ENCODE results near the gene FKBP1A.

The FKBP1A gene

DNA sequence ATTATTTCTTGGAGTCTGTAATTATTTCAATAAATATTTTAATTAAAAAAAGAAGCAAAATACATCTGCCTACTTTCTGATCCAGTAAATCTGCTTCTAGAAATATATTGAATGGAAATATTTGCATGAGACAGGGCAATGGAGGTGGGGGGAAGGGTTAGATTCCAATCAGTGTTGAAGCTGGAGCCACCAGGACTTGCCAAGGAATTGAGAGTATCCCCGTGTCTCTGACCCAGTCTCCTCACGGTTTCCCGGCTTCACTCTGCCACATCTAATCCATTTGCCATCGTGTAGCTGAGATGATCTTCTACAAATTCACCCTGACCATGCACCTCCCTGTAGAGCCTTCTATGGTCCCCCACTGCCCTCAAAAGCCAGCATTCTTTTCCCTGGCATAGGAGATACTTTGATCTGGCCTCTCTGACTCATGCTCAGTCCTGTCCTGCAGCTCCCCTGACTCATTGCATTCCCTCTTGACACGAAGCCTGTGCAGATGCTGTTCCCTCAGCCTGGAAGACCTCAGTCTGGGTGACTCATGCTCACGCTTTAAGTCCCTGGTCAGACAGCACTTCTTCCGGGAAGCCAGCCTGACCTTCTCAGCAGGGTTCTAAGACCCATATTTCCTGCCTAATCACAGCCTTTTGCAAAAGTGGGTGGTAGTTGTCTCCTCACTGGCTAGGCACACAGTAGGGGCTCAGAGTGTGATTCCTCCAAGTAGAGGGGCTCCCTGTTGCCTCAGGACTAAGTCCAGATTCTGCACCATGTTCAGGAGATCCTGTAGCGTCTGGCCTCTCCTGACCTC lies 23.0 kb upstream of the FKBP1A start:
- DNase-seq (no peak), ATAC-seq (ENCODE audit: insufficient read depth, low read depth) (peak; percentile 35; the same call in 1 of the 3 replicates)
- Histone ChIP-seq H3K27ac (ENCODE audit: low read length) (no peak overlapping the region), H3K9me3 (ENCODE audit: insufficient read depth, low read length, severe bottlenecking) (peaks cover 27% of the 10 kb centered on the region), H3K36me3 (ENCODE audit: insufficient read depth, low read length) (no peaks in the 10 kb centered on the region), H3K4me1 (ENCODE audit: insufficient read depth, low read length) (no peaks in the 10 kb centered on the region), H3K9ac (ENCODE audit: low read depth, low read length) (no peak overlapping the region), H4K20me1 (ENCODE audit: insufficient read depth, low read length) (no peaks in the 10 kb centered on the region), H3K27me3 (ENCODE audit: insufficient read depth, low read length, poor library complexity) (peaks cover 4% of the 10 kb centered on the region), H3K79me2 (ENCODE audit: insufficient read depth, low read length) (no peaks in the 10 kb centered on the region), H3K4me3 (ENCODE audit: low read depth in 1 of 2, low read length in 2 of 2) (no peak overlapping the region), H2AFZ (ENCODE audit: low read depth, low read length) (no peak overlapping the region), H3K4me2 (ENCODE audit: insufficient read depth, low read length) (no peak overlapping the region)
- TF ChIP-seq EZH2 (IDR thresholded peaks at IDR 0.05; ENCODE audit: borderline replicate concordance, low read depth, low read length, severe bottlenecking): no peak
- TF ChIP-seq, protein P1, sequence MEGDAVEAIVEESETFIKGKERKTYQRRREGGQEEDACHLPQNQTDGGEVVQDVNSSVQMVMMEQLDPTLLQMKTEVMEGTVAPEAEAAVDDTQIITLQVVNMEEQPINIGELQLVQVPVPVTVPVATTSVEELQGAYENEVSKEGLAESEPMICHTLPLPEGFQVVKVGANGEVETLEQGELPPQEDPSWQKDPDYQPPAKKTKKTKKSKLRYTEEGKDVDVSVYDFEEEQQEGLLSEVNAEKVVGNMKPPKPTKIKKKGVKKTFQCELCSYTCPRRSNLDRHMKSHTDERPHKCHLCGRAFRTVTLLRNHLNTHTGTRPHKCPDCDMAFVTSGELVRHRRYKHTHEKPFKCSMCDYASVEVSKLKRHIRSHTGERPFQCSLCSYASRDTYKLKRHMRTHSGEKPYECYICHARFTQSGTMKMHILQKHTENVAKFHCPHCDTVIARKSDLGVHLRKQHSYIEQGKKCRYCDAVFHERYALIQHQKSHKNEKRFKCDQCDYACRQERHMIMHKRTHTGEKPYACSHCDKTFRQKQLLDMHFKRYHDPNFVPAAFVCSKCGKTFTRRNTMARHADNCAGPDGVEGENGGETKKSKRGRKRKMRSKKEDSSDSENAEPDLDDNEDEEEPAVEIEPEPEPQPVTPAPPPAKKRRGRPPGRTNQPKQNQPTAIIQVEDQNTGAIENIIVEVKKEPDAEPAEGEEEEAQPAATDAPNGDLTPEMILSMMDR (IDR thresholded peaks at IDR 0.05; ENCODE audit: borderline replicate concordance, extremely low read depth, low read length, poor library complexity, severe bottlenecking): no peak

DNA sequence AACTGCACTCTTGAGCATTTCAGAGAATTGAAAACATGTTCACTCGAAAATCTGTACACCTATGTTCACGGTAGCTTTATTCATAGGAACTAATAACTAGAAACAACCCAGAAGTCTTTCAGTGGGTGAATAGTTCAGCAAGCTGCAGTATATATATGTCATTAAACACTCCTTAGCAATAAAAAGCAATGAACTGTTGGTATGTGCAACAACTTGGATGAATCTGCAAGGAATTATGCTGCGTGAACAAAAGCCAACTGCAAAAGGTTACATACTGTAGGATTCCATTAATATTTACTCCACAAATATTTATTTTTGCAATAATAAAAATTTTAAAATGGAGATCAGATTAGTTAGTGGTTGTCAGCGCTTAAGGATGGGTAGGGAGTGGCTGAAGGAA lies 22.1 kb upstream of the FKBP1A start:
- Histone ChIP-seq H4K20me1 (ENCODE audit: insufficient read depth, low read length) (no peaks in the 10 kb centered on the region), H3K4me2 (ENCODE audit: insufficient read depth, low read length) (no peak overlapping the region), H3K27me3 (ENCODE audit: insufficient read depth, low read length, poor library complexity) (peaks cover 4% of the 10 kb centered on the region), H3K27ac (ENCODE audit: low read length) (no peak overlapping the region), H3K9ac (ENCODE audit: low read depth, low read length) (no peak overlapping the region), H3K9me3 (ENCODE audit: insufficient read depth, low read length, severe bottlenecking) (peaks cover 19% of the 10 kb centered on the region), H3K4me3 (ENCODE audit: low read depth in 1 of 2, low read length in 2 of 2) (no peak overlapping the region), H2AFZ (ENCODE audit: low read depth, low read length) (no peak overlapping the region), H3K79me2 (ENCODE audit: insufficient read depth, low read length) (no peaks in the 10 kb centered on the region), H3K4me1 (ENCODE audit: insufficient read depth, low read length) (no peaks in the 10 kb centered on the region), H3K36me3 (ENCODE audit: insufficient read depth, low read length) (no peaks in the 10 kb centered on the region)
- DNase-seq: no peak
- TF ChIP-seq, protein P1 (IDR thresholded peaks at IDR 0.05; ENCODE audit: borderline replicate concordance, extremely low read depth, low read length, poor library complexity, severe bottlenecking): no peak
- ATAC-seq (ENCODE audit: insufficient read depth, low read depth): no peak

DNA sequence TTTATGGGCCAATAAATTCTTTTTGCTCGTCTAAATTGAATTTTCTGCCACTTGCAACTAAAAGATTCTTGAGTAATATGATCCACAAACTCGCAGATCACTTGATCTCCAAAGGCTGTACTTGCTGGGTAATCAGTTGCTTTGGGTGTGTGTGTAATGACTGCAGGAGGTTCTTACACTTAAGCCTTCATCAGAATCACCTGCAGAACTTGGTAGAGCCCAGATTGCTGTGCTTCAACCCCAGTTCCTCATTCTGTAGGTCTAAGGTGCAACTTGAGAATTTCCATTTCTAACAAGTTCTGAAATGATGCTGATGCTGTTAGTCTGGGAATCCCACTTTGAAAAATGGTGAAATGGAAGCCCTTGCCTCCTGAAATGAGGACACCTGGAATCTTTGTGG lies 12.9 kb upstream of the FKBP1A start:
- TF ChIP-seq, protein P1 (IDR thresholded peaks at IDR 0.05; ENCODE audit: borderline replicate concordance, extremely low read depth, low read length, poor library complexity, severe bottlenecking): no peak
- Histone ChIP-seq H3K4me3 (ENCODE audit: low read depth in 1 of 2, low read length in 2 of 2) (no peak overlapping the region), H3K9me3 (ENCODE audit: insufficient read depth, low read length, severe bottlenecking) (peaks cover 5% of the 10 kb centered on the region), H3K79me2 (ENCODE audit: insufficient read depth, low read length) (no peaks in the 10 kb centered on the region), H3K9ac (ENCODE audit: low read depth, low read length) (no peak overlapping the region), H3K4me2 (ENCODE audit: insufficient read depth, low read length) (no peak overlapping the region), H3K4me1 (ENCODE audit: insufficient read depth, low read length) (peaks cover 9% of the 10 kb centered on the region), H3K27ac (ENCODE audit: low read length) (no peak overlapping the region), H3K27me3 (ENCODE audit: insufficient read depth, low read length, poor library complexity) (no peaks in the 10 kb centered on the region), H2AFZ (ENCODE audit: low read depth, low read length) (no peak overlapping the region), H4K20me1 (ENCODE audit: insufficient read depth, low read length) (no peaks in the 10 kb centered on the region), H3K36me3 (ENCODE audit: insufficient read depth, low read length) (no peaks in the 10 kb centered on the region)
- DNase-seq (no peak), ATAC-seq (ENCODE audit: insufficient read depth, low read depth) (no peak)

Measured in DND-41 (cell line).